Non-pigmented ciliary epithelial cell (primary cell): ENCODE measurements around the gene DNM3.
"Not testable (repeated sequence)": the region's sequence is repeated elsewhere in the genome, so short reads cannot be mapped to it uniquely, and the experiment has no call there.

Experiments
- DNase-seq: peaks from one replicate; pipeline ENCODE4 v3.0.0-alpha.2; 2010; ENCODE audit warnings: low read depth

DNM3 gene

GRCh38 chr1:172024944-172025738, 183.8 kb downstream of the DNM3 start:
- not testable (repeated sequence) for DNase-seq

GRCh38 chr1:172040466-172040865, 199.2 kb downstream of the DNM3 start:
- peak; percentile 40 for DNase-seq

- no peak for DNase-seq
Measured at GRCh38 chr1:172041102-172041501, 199.8 kb downstream of the DNM3 start.

GRCh38 chr1:172041742-172042141, 200.4 kb downstream of the DNM3 start:
- DNase-seq = no peak

- DNase-seq = no peak
Measured at GRCh38 chr1:172043900-172044299, 202.6 kb downstream of the DNM3 start.

GRCh38 chr1:172051898-172052297, 210.6 kb downstream of the DNM3 start:
- no peak for DNase-seq

- no peak for DNase-seq
Measured at GRCh38 chr1:172054172-172054571, 212.9 kb downstream of the DNM3 start.

GRCh38 chr1:172055816-172056419, 214.6 kb downstream of the DNM3 start:
- not testable (repeated sequence) for DNase-seq

- no peak for DNase-seq
Measured at GRCh38 chr1:172068334-172068733, 227.0 kb downstream of the DNM3 start.

GRCh38 chr1:172069051-172069450, 227.8 kb downstream of the DNM3 start:
- DNase-seq = no peak

GRCh38 chr1:172069534-172069933, 228.2 kb downstream of the DNM3 start:
- no peak for DNase-seq

GRCh38 chr1:172070055-172070454, 228.8 kb downstream of the DNM3 start:
- DNase-seq = no peak

- no peak for DNase-seq
Measured at GRCh38 chr1:172071746-172072145, 230.4 kb downstream of the DNM3 start.

GRCh38 chr1:172079859-172080258, 238.6 kb downstream of the DNM3 start:
- not testable (repeated sequence) for DNase-seq

GRCh38 chr1:172083191-172083590, 241.9 kb downstream of the DNM3 start:
- no peak for DNase-seq

- DNase-seq = no peak
Measured at GRCh38 chr1:172084876-172085275, 243.6 kb downstream of the DNM3 start.

GRCh38 chr1:172085317-172085716, 244.0 kb downstream of the DNM3 start:
- no peak for DNase-seq

- DNase-seq = no peak
Measured at GRCh38 chr1:172086137-172086536, 244.8 kb downstream of the DNM3 start.

GRCh38 chr1:172088256-172088655, 247.0 kb downstream of the DNM3 start:
- DNase-seq = no peak

GRCh38 chr1:172089768-172090510, 248.6 kb downstream of the DNM3 start:
- no peak for DNase-seq

- no peak for DNase-seq
Measured at GRCh38 chr1:172090511-172090817, 249.2 kb downstream of the DNM3 start.

- no peak for DNase-seq
Measured at GRCh38 chr1:172095846-172096245, 254.5 kb downstream of the DNM3 start.

- DNase-seq = no peak
Measured at GRCh38 chr1:172105230-172105629, 263.9 kb downstream of the DNM3 start.
